ENCODE data around the gene AKAP17A.
"Not testable (repeated sequence)": the region's sequence is repeated elsewhere in the genome, so short reads cannot be mapped to it uniquely, and the experiment has no call there.

DNA sequence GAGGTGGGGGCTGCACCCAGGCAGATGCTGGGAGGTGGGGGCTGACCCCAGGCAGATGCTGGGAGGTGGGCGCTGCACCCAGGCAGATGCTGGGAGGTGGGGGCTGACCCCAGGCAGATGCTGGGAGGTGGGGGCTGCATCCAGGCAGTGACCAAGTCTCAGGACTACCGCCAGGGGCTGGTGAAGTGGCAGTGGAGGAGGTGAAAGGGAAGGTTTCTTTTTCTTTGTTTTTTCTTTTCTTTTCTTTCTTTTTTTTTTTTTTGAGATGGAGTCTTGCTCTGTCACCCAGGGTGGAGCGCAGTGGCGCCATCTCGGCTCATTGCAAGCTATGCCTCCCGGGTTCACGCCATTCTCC is 33.4 kb downstream of the AKAP17A start:
- not testable (repeated sequence) for TF ChIP-seq CTCF (optimal IDR thresholded peaks at IDR 0.05 in 1 of 3, IDR thresholded peaks at IDR 0.05 in 1 of 3, conservative IDR thresholded peaks at IDR 0.05 in 1 of 3; ENCODE audit: extremely low read depth in 1 of 3, insufficient read depth in 2 of 3, low read length in 3 of 3); EZH2 (IDR thresholded peaks at IDR 0.05; ENCODE audit: low read length)
